B cell (primary cell): ENCODE data around the gene CD44. TPM values are rescaled to one million over a fixed set of nuclear protein-coding genes. Genes with fewer than 3 reads are reported as not detected.

Source experiments
- ATAC-seq: fragments of 200-7000 bp; cut with Tn5 transposase; one replicate; pipeline ENCODE4 v1.10.0; 2021; ENCODE audit warnings: low read depth, mild to moderate bottlenecking, moderate number of reproducible peaks, moderate library complexity
- CTCF ChIA-PET: fragments of 350-600 bp; sonication (Branson Sonifier 250); formaldehyde crosslinking; loops from one replicate; lab custom pipeline; 2021; ENCODE audit warnings: antibody characterized with exemption, inconsistent platforms; lab: Charles Lee
- POLR2A ChIA-PET: fragments of 350-600 bp; sonication (Branson Sonifier 250); formaldehyde crosslinking; loops from one replicate; lab custom pipeline; 2021; ENCODE audit warnings: antibody characterized with exemption; lab: Charles Lee
- DNase-seq: peaks from one replicate; pipeline ENCODE4 v3.0.0; 2013
- H2AFZ ChIP-seq: 2 replicates; pipeline ENCODE4 v1.6.1; 2012; ENCODE audit warnings: mild to moderate bottlenecking, low read depth, low read length; ENCODE audit not compliant: insufficient read depth, poor library complexity, severe bottlenecking
- H3K27ac ChIP-seq, 2 donors: 1 replicate in 1 of 2; 2 replicates in 1 of 2; pipeline ENCODE4 v1.5.1; 2012 to 2013; ENCODE audit warnings: low read length in 2 of 2, mild to moderate bottlenecking in 2 of 2, moderate library complexity in 1 of 2
- H3K27me3 ChIP-seq, 4 experiments: fragments of 200-600 bp in 1 of 4; sonication (generic) in 1 of 4; replicated peaks in 1 of 4; 1 replicate in 2 of 4; 2 replicates in 2 of 4; pipeline versions ENCODE4 v1.6.1 to v1.7.0; 2013 to 2016; ENCODE audit warnings: low read length in 3 of 4, mild to moderate bottlenecking in 2 of 4, mixed read lengths in 1 of 4, moderate library complexity in 1 of 4; ENCODE audit not compliant: insufficient read depth in 4 of 4, control insufficient read depth in 3 of 4; ENCODE audit errors: control extremely low read depth in 1 of 4
- H3K36me3 ChIP-seq, 2 experiments: replicated peaks in 1 of 2; 1 replicate in 1 of 2; 2 replicates in 1 of 2; pipeline versions ENCODE4 v1.6.1 to v1.7.1; 2013; ENCODE audit warnings: low read length in 1 of 2; ENCODE audit not compliant: insufficient read depth in 2 of 2, control insufficient read depth in 1 of 2; ENCODE audit errors: control extremely low read depth in 1 of 2, extremely low read depth in 1 of 2
- H3K4me1 ChIP-seq, 2 donors: fragments of 200-600 bp in 1 of 2; sonication (generic) in 1 of 2; 1 replicate in 1 of 2; 2 replicates in 1 of 2; pipeline versions ENCODE4 v1.5.1 to v1.6.1; 2013 to 2017; ENCODE audit warnings: low read length in 2 of 2; ENCODE audit not compliant: control insufficient read depth in 2 of 2, insufficient read depth in 2 of 2
- H3K4me2 ChIP-seq: replicated peaks from 2 replicates; pipeline ENCODE3; 2012; ENCODE audit warnings: mild to moderate bottlenecking, low read depth, low read length; ENCODE audit not compliant: poor library complexity, severe bottlenecking
- H3K4me3 ChIP-seq, 5 experiments: fragments of 200-600 bp in 1 of 5; sonication (generic) in 1 of 5; 1 replicate in 3 of 5; 2 replicates in 2 of 5; pipeline versions ENCODE4 v1.5.1 to v1.7.0; 2011 to 2016; ENCODE audit warnings: low read length in 4 of 5, mild to moderate bottlenecking in 4 of 5, low read depth in 2 of 5, control low read depth in 1 of 5, moderate library complexity in 1 of 5; ENCODE audit not compliant: insufficient read depth in 1 of 5; ENCODE audit errors: control extremely low read depth in 1 of 5, extremely low read depth in 1 of 5
- H3K79me2 ChIP-seq: fragments of 200-600 bp; sonication (generic); one replicate; pipeline ENCODE4 v1.6.0; 2016; ENCODE audit warnings: low read length; ENCODE audit not compliant: control insufficient read depth, insufficient read depth
- H3K9ac ChIP-seq: fragments of 200-600 bp; sonication (generic); 2 replicates; pipeline ENCODE4 v1.6.1; 2017; ENCODE audit warnings: mild to moderate bottlenecking, low read length, moderate library complexity
- H3K9me3 ChIP-seq, 3 donors: one replicate each; pipeline versions ENCODE4 v1.6.1 to v1.7.1; 2013; ENCODE audit warnings: low read length in 2 of 3; ENCODE audit not compliant: control insufficient read depth in 2 of 3, insufficient read depth in 1 of 3; ENCODE audit errors: control extremely low read depth in 1 of 3
- H4K20me1 ChIP-seq: 2 replicates; pipeline ENCODE4 v1.6.0; 2012; ENCODE audit warnings: mild to moderate bottlenecking, low read length; ENCODE audit not compliant: insufficient read depth, control insufficient read depth, poor library complexity, severe bottlenecking
- H3K27ac Mint-ChIP-seq: one replicate; pipeline ENCODE4 v1.8.0; 2021; ENCODE audit warnings: mixed read lengths
- H3K27me3 Mint-ChIP-seq: one replicate; pipeline ENCODE4 v1.8.0; 2021; ENCODE audit warnings: mixed read lengths
- H3K4me1 Mint-ChIP-seq: one replicate; pipeline ENCODE4 v1.8.0; 2021; ENCODE audit warnings: mixed read lengths
- H3K4me3 Mint-ChIP-seq: one replicate; pipeline ENCODE4 v1.8.0; 2021; ENCODE audit warnings: mixed read lengths
- H3K9me3 Mint-ChIP-seq: one replicate; pipeline ENCODE4 v1.8.0; 2022; ENCODE audit warnings: mixed read lengths; ENCODE audit not compliant: insufficient read depth
- EZH2 ChIP-seq: IDR thresholded peaks from 2 replicates; pipeline ENCODE4 v1.6.1; 2012; ENCODE audit warnings: borderline replicate concordance, low read depth, mild to moderate bottlenecking, moderate library complexity, low read length; ENCODE audit not compliant: insufficient read depth, poor library complexity, severe bottlenecking
- WGBS: methylation state at CpG from one replicate; pipeline ENCODE4 v1.1.5; 2013; ENCODE audit warnings: missing lambda C conversion rate; ENCODE audit not compliant: insufficient coverage; 5-methylcytosine and 5-hydroxymethylcytosine counted together
- intact Hi-C: fragments of 100-400 bp; cut with micrococcal nuclease; formaldehyde crosslinking; loops from one replicate; pipeline ENCODE4 v1.10.0; 2022
- polyA plus RNA-seq: library from polyadenylated mRNA; depleted of rRNA; stranded (reverse); fragments of >200 nt; gene quantifications from 2 replicates; pipeline ENCODE4 v1.2.3, GENCODE V29; 2012
- total RNA-seq, 2 donors: library from RNA; stranded (reverse); fragments of 120-200 nt in 1 of 2; gene quantifications; 1 replicate in 1 of 2; 2 replicates in 1 of 2; pipeline versions ENCODE4 v1.2.3 to v1.2.4, GENCODE V29; 2013 to 2022
- TF ChIP-seq, protein P1 (sequence below): fragments of 200-600 bp; IDR thresholded peaks from one replicate; pipeline ENCODE4 v1.8.0; 2022; ENCODE audit warnings: antibody characterized with exemption, mild to moderate bottlenecking

The CD44 gene
- total and polyA plus RNA-seq, 2 donors (not counting 1 experiment from before 2014, with no cell fraction given), result 261 to 896 TPM

DNA sequence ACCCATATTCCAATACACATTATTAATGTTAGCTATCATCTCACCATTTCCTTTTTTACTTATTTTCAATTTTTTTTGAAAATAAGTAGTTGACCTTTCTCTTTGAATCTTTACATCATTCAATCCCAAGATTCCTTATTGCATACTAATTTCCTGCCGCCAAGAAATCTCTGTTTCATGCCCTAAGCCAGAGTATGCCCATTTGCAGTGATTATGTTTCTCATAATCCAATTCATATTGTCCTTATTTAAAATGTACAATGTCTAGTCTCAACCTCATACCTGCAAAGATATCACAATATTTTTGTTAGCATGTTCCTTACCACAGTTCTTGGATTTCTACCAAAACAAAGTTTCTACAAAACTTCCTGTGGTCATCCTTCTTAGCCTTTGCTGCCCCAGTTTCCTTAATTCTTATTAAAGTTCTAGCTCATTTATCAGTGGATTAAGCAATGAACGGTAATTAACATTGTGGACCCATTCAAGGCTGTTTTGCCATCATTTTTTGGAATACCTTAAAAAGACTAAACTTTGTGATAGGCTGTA, 75.3 kb downstream of the CD44 start:
- peaks cover 49 to 59% of the 10 kb centered on the region in 2 donors for H3K4me1 ChIP-seq
- TF ChIP-seq, protein P1, sequence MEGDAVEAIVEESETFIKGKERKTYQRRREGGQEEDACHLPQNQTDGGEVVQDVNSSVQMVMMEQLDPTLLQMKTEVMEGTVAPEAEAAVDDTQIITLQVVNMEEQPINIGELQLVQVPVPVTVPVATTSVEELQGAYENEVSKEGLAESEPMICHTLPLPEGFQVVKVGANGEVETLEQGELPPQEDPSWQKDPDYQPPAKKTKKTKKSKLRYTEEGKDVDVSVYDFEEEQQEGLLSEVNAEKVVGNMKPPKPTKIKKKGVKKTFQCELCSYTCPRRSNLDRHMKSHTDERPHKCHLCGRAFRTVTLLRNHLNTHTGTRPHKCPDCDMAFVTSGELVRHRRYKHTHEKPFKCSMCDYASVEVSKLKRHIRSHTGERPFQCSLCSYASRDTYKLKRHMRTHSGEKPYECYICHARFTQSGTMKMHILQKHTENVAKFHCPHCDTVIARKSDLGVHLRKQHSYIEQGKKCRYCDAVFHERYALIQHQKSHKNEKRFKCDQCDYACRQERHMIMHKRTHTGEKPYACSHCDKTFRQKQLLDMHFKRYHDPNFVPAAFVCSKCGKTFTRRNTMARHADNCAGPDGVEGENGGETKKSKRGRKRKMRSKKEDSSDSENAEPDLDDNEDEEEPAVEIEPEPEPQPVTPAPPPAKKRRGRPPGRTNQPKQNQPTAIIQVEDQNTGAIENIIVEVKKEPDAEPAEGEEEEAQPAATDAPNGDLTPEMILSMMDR, result no peak
- TF ChIP-seq EZH2, result no peak
- Mint-ChIP-seq H3K4me3 (peak overlapping the region; percentile 40), H3K9me3 (no peaks in the 10 kb centered on the region), H3K27ac (peak overlapping the region; percentile 52), H3K4me1 (peaks cover 70% of the 10 kb centered on the region), H3K27me3 (no peaks in the 10 kb centered on the region)
- no peaks in the 10 kb centered on the region for H4K20me1 ChIP-seq
- intact Hi-C loops, result loop anchor here (5.0 to 10.0 kb wide), 2 partner anchors 49 to 137 kb away; no protein-coding TSS in a partner anchor
- H3K36me3 ChIP-seq, result peaks cover 3 to 61% of the 10 kb centered on the region in 2 experiments
- H3K27me3 ChIP-seq, result no peaks in the 10 kb centered on the region
- POLR2A ChIA-PET, result interaction anchor here (0.7 to 0.8 kb wide), 2 partner anchors 68 to 143 kb away, joined by 3 to 4 read pairs; no protein-coding TSS in a partner anchor
- ATAC-seq, result no peak
- H3K4me2 ChIP-seq, result peak overlapping the region; percentile 26
- WGBS, result no CpG with 5 or more reads among the region's 2 CpGs
- H3K27ac ChIP-seq, result peak overlapping the region in 1 of 2 donors; percentile 3
- no peak overlapping the region for H2AFZ ChIP-seq
- peaks cover 15% of the 10 kb centered on the region for H3K79me2 ChIP-seq
- no peak for DNase-seq
- CTCF ChIA-PET, result interaction anchor here (1.0 to 1.5 kb wide), 2 partner anchors 175 to 216 kb away, joined by 3 read pairs; no protein-coding TSS in a partner anchor
- no peak overlapping the region for H3K9ac ChIP-seq
- H3K4me3 ChIP-seq, result no peak overlapping the region
- peaks cover 0 to 3% (median 0%) of the 10 kb centered on the region in 3 donors for H3K9me3 ChIP-seq

DNA sequence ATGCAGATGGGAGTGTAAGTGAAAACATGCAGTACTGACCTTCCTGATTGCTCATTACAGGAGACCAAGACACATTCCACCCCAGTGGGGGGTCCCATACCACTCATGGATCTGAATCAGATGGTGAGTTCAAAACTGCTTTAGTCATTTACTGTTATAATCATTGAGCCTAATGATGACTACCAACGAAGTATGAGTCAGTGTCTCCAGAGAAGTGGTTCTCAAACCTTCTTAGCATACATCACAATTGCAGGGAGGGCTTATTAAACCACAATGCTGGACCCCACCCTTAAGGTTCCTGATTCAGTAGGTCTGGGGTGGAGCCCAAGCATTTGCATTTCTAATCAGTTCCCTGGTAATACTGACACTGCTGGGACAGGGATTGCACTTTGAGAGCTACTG, 75.8 kb downstream of the CD44 start:
- peaks cover 70% of the 10 kb centered on the region for H3K4me1 Mint-ChIP-seq
- H4K20me1 ChIP-seq, result no peaks in the 10 kb centered on the region
- no peaks in the 10 kb centered on the region for H3K27me3 ChIP-seq
- peak; percentile 46 for ATAC-seq
- DNase-seq, result no peak
- CTCF ChIA-PET, result interaction anchor here (1.0 to 1.5 kb wide), 2 partner anchors 175 to 217 kb away, joined by 3 read pairs; no protein-coding TSS in a partner anchor
- peak overlapping the region in 1 of 2 donors; percentile 3 for H3K27ac ChIP-seq
- H3K4me2 ChIP-seq, result peak overlapping the region; percentile 26
- H3K27ac Mint-ChIP-seq, result peak overlapping the region; percentile 52
- POLR2A ChIA-PET, result no interaction called here
- peaks cover 15% of the 10 kb centered on the region for H3K79me2 ChIP-seq
- no peak overlapping the region for H3K9ac ChIP-seq
- H3K36me3 ChIP-seq, result peaks cover 1 to 61% of the 10 kb centered on the region in 2 experiments
- no peaks in the 10 kb centered on the region for H3K27me3 Mint-ChIP-seq
- no peak overlapping the region for H2AFZ ChIP-seq
- H3K9me3 ChIP-seq, result peaks cover 0 to 3% (median 0%) of the 10 kb centered on the region in 3 donors
- intact Hi-C loops, result loop anchor here (5.0 to 10.0 kb wide), 2 partner anchors 50 to 137 kb away; no protein-coding TSS in a partner anchor
- no peak overlapping the region for H3K4me3 ChIP-seq
- peak overlapping the region; percentile 40 for H3K4me3 Mint-ChIP-seq
- H3K9me3 Mint-ChIP-seq, result no peaks in the 10 kb centered on the region
- no CpG with 5 or more reads among the region's 1 CpG for WGBS
- TF ChIP-seq EZH2, result no peak
- TF ChIP-seq, protein P1, result no peak
- peaks cover 49 to 59% of the 10 kb centered on the region in 2 donors for H3K4me1 ChIP-seq
